Measurements from ENCODE around the gene PELI2. TPM values are rescaled to one million over a fixed set of nuclear protein-coding genes. Genes with fewer than 3 reads are reported as not detected.

PELI2 gene
- total RNA-seq, 4 donors from 2014 or later: 0.91 to 10.5 (median 3.9) TPM

- intact Hi-C loops (cut with DNase I): no loop called here
- Histone ChIP-seq H3K27me3 (no peaks in the 10 kb centered on the region), H3K4me1 (no peaks in the 10 kb centered on the region), H3K27ac (no peak overlapping the region), H3K36me3 (no peaks in the 10 kb centered on the region), H3K9me3 (no peaks in the 10 kb centered on the region), H3K4me3 (no peak overlapping the region)
- DNase-seq: no peak
- TF ChIP-seq POLR2A (IDR thresholded peaks at IDR 0.05) (no peak), CTCF (IDR thresholded peaks at IDR 0.05) (no peak)
- 63 to 73% methylated on average over 2 to 3 of the region's 3 CpGs for WGBS, 2 donors
Measured at GRCh38 chr14:56313789-56314188, 195.6 kb downstream of the PELI2 start.

- Histone ChIP-seq H3K4me3 (no peak overlapping the region), H3K27me3 (no peaks in the 10 kb centered on the region), H3K27ac (no peak overlapping the region), H3K4me1 (no peaks in the 10 kb centered on the region), H3K36me3 (no peaks in the 10 kb centered on the region), H3K9me3 (no peaks in the 10 kb centered on the region)
- intact Hi-C loops (cut with DNase I): no loop called here
- no peak for DNase-seq
- WGBS, 2 donors: 77 to 86% methylated on average over 9 of the region's 9 CpGs
- no peak for TF ChIP-seq CTCF (IDR thresholded peaks at IDR 0.05)
- TF ChIP-seq POLR2A (IDR thresholded peaks at IDR 0.05): no peak
Measured at GRCh38 chr14:56318393-56319115, 200.3 kb downstream of the PELI2 start.

GRCh38 chr14:56321861-56322260, 203.7 kb downstream of the PELI2 start:
- TF ChIP-seq POLR2A (IDR thresholded peaks at IDR 0.05) (no peak), CTCF (IDR thresholded peaks at IDR 0.05) (no peak)
- H3K27ac ChIP-seq: no peak overlapping the region
- intact Hi-C loops (cut with DNase I): no loop called here
- H3K36me3 ChIP-seq: no peaks in the 10 kb centered on the region
- no peak overlapping the region for H3K4me3 ChIP-seq
- H3K4me1 ChIP-seq: no peaks in the 10 kb centered on the region
- H3K9me3 ChIP-seq: no peaks in the 10 kb centered on the region
- H3K27me3 ChIP-seq: no peaks in the 10 kb centered on the region
- no peak for DNase-seq

DNA sequence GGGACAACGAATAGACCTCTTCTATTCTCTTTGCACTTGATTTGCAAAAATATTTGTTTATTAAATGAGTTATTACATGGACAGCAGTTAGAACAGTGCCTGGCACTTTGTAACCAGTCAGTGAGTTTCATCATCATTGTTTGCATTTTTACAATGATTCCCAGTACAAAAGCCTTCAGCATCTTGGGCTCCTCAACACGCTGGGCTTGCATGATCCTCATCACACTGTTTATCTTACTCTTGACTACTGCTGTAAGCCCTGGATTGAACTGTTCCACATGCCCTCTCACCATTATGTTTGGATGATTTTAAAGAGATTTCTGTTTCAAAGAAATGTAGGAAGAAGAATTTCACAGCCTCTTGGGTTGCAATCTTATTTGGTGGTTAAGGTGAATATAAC, 204.3 kb downstream of the PELI2 start:
- intact Hi-C loops (cut with DNase I): no loop called here
- no peaks in the 10 kb centered on the region for H3K9me3 ChIP-seq
- no peak overlapping the region for H3K4me3 ChIP-seq
- H3K27me3 ChIP-seq: no peaks in the 10 kb centered on the region
- WGBS, 2 donors: 73 to 76% methylated on average over 2 of the region's 2 CpGs
- no peak for DNase-seq
- TF ChIP-seq POLR2A (IDR thresholded peaks at IDR 0.05) (no peak), CTCF (IDR thresholded peaks at IDR 0.05) (no peak)
- no peaks in the 10 kb centered on the region for H3K4me1 ChIP-seq
- no peaks in the 10 kb centered on the region for H3K36me3 ChIP-seq
- no peak overlapping the region for H3K27ac ChIP-seq

GRCh38 chr14:56324454-56324853, 206.2 kb downstream of the PELI2 start:
- H3K36me3 ChIP-seq: no peaks in the 10 kb centered on the region
- no peak overlapping the region for H3K4me3 ChIP-seq
- H3K4me1 ChIP-seq: no peaks in the 10 kb centered on the region
- no peak for DNase-seq
- intact Hi-C loops (cut with DNase I): no loop called here
- H3K9me3 ChIP-seq: no peaks in the 10 kb centered on the region
- no peak overlapping the region for H3K27ac ChIP-seq
- TF ChIP-seq CTCF (IDR thresholded peaks at IDR 0.05) (no peak), POLR2A (IDR thresholded peaks at IDR 0.05) (no peak)
- no peaks in the 10 kb centered on the region for H3K27me3 ChIP-seq
- 79 to 86% methylated on average over 2 of the region's 2 CpGs for WGBS, 2 donors
